K562 (cell line): ENCODE results near the gene TNIK. TPM values are rescaled to one million over a fixed set of nuclear protein-coding genes. Genes with fewer than 3 reads are reported as not detected.
A peak's percentile ranks its signal among the peaks of the same experiment; 100 is the strongest.

Source experiments
- CCNT2 ChIP-seq: IDR thresholded peaks from 2 replicates; pipeline ENCODE4 v1.6.1; 2011; ENCODE audit warnings: borderline replicate concordance, low read depth, mild to moderate bottlenecking, moderate library complexity, mixed read lengths, low read length; ENCODE audit not compliant: insufficient read length; ENCODE audit errors: extremely low read depth
- E2F4 ChIP-seq: sonication (generic); formaldehyde crosslinking; IDR thresholded peaks from 2 replicates; pipeline ENCODE4 v1.8.0; 2022; ENCODE audit warnings: mild to moderate bottlenecking, low read depth, missing genetic modification reagents
- GATAD2A ChIP-seq: fragments of 450-650 bp; IDR thresholded peaks from 2 replicates; pipeline ENCODE4 v1.6.1; 2017
- HDAC6 ChIP-seq: IDR thresholded peaks from 2 replicates; pipeline ENCODE4 v1.6.1; 2012; ENCODE audit warnings: low read depth, mild to moderate bottlenecking, control low read depth, inconsistent platforms, low read length, moderate library complexity
- KDM5B ChIP-seq: fragments of 200-600 bp; sonication (generic); IDR thresholded peaks from 2 replicates; pipeline ENCODE4 v1.6.1; 2012; ENCODE audit warnings: low read depth, mild to moderate bottlenecking, moderate library complexity, low read length, control low read depth, inconsistent platforms; ENCODE audit not compliant: insufficient replicate concordance
- KHSRP ChIP-seq: fragments of 450-650 bp; IDR thresholded peaks from 2 replicates; pipeline ENCODE4 v1.6.1; 2017
- PBX2 ChIP-seq, 2 experiments: IDR thresholded peaks in 1 of 2; conservative IDR thresholded peaks in 1 of 2; 2 replicates each; pipeline ENCODE4 v1.6.1; 2016; ENCODE audit warnings: low read depth in 2 of 2, mild to moderate bottlenecking in 1 of 2, missing compliant biosample characterization in 1 of 2, missing genetic modification characterization in 1 of 2, moderate library complexity in 1 of 2
- PCBP2 ChIP-seq: fragments of 200-400 bp; formaldehyde crosslinking; IDR thresholded peaks from 2 replicates; pipeline ENCODE4 v1.6.1; 2018; ENCODE audit warnings: low read length, low read depth, mild to moderate bottlenecking, moderate library complexity; ENCODE audit not compliant: poor library complexity, severe bottlenecking
- PRDM10 ChIP-seq: fragments of 450-650 bp; IDR thresholded peaks from 2 replicates; pipeline ENCODE4 v1.6.1; 2018; ENCODE audit not compliant: partially characterized antibody
- PYGO2 ChIP-seq: fragments of 450-650 bp; IDR thresholded peaks from 2 replicates; pipeline ENCODE4 v1.6.1; 2016; ENCODE audit warnings: mild to moderate bottlenecking, missing genetic modification characterization, moderate library complexity, missing compliant biosample characterization
- TCF7 ChIP-seq: sonication (generic); IDR thresholded peaks from 2 replicates; pipeline ENCODE4 v1.6.1; 2016; ENCODE audit warnings: antibody characterized with exemption, borderline replicate concordance
- U2AF2 ChIP-seq: fragments of 200-400 bp; formaldehyde crosslinking; optimal IDR thresholded peaks from 2 replicates; pipeline ENCODE3; 2017; ENCODE audit warnings: low read depth, mild to moderate bottlenecking, low read length
- UBTF ChIP-seq, 2 experiments: IDR thresholded peaks; 2 replicates each; pipeline ENCODE4 v1.6.1; 2012; ENCODE audit warnings: improper control_type of control experiment in 2 of 2, low read depth in 2 of 2, low read length in 2 of 2, borderline replicate concordance in 1 of 2
- ZFX ChIP-seq: sonication (generic); formaldehyde crosslinking; IDR thresholded peaks from 2 replicates; pipeline ENCODE4 v1.8.0; 2022; ENCODE audit warnings: mild to moderate bottlenecking, missing genetic modification reagents, moderate library complexity
- ZNF431 ChIP-seq: sonication (generic); formaldehyde crosslinking; IDR thresholded peaks from 2 replicates; pipeline ENCODE4 v1.8.0; 2022; ENCODE audit warnings: mild to moderate bottlenecking, missing genetic modification reagents
- polyA plus RNA-seq, 8 experiments: library from polyadenylated mRNA; depleted of rRNA in 4 of 8; stranded (reverse) in 5 of 8; unstranded in 3 of 8; fragments of >200 nt; fragmentation: Nextera tagmentation in 2 of 8; fragmentation: Illumina TruSeq in 1 of 8; extraction: Ambion mirVana in 2 of 8; extraction: Trizol in 1 of 8; gene quantifications; 2 replicates each; pipeline versions ENCODE4 v1.2.1 to v1.2.3, GENCODE V29; 2011 to 2014; ENCODE audit warnings: inconsistent platforms in 1 of 8, missing spikeins in 1 of 8
- total RNA-seq, 7 experiments: library from RNA; depleted of rRNA in 6 of 7; stranded (reverse); fragments of >200 nt in 6 of 7; fragmentation: Illumina TruSeq in 2 of 7; extraction: Trizol in 2 of 7; gene quantifications; 2 replicates each; pipeline versions ENCODE4 v1.2.1 to v1.2.3, GENCODE V29; 2011 to 2021; ENCODE audit warnings: low replicate concordance in 1 of 7

The TNIK gene
- total and polyA plus RNA-seq, 9 of the 15 experiments (the other 6 are each of a cell fraction or from before 2014, with no cell fraction given), result 6.6 to 39.0 (median 24.7) TPM

GRCh38 chr3:171428321-171428787, 31.9 kb downstream of the TNIK start (continued):
- TF ChIP-seq UBTF (IDR thresholded peaks at IDR 0.05; ENCODE audit: borderline replicate concordance in 1 of 2, low read depth in 2 of 2, low read length in 2 of 2) (no peak), PCBP2 (no peak), TCF7 (no peak), GATAD2A (peak; percentile 86; the same call in 1 of the 2 replicates), ZNF431 (no peak), KHSRP (no peak), CCNT2 (no peak), PBX2 (CRISPR knock-in tag; IDR thresholded peaks at IDR 0.05; ENCODE audit: low read depth) (no peak), PBX2 (tag; conservative IDR thresholded peaks at IDR 0.05; ENCODE audit: low read depth) (peak; percentile 24; the same call in 1 of the 2 replicates), E2F4 (no peak), PYGO2 (tag) (no peak), PRDM10 (peak; percentile 95), HDAC6 (no peak), U2AF2 (no peak), KDM5B (no peak), ZFX (peak; percentile 48)
